GM21717 (cell line): ENCODE data around the gene DLL1.

Experiments used
- ATAC-seq: cut with Tn5 transposase; IDR thresholded peaks from one replicate; pipeline ENCODE4 v1.9.1; 2021; ENCODE audit warnings: mild to moderate bottlenecking, moderate library complexity; ENCODE audit not compliant: unreplicated experiment

Gene DLL1

DNA sequence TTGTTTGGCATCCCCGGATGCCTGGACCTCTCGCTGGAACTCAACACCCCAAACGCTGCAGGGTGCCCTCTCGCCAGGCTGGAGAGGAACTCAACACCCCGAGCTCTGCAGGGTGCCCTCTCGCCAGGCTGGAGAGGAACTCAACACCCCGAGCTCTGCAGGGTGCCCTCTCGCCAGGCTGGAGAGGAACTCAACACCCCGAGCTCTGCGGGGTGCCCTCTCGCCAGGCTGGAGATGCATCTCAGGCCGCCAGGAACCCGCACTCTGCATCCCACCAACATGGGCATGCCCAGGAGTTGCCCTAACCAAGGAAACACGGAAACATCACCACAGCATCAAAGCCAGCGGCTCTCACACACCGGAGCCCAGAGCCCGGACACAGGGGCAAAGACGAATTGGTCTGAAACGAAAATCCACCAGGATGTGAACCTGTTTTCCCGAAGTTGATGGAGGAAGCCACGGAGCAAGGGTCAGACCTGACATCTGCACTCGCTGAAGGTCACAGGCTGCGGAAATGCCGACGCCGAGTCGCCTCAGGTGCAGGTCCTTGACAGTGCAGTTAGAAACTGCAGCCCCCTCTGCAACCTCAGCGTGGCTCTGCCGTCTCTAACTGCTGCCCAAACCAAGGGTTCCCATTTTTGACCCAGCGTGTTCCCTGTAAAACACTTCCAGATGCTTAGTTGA, 37.5 kb downstream of the DLL1 start:
- ATAC-seq: no peak

DNA sequence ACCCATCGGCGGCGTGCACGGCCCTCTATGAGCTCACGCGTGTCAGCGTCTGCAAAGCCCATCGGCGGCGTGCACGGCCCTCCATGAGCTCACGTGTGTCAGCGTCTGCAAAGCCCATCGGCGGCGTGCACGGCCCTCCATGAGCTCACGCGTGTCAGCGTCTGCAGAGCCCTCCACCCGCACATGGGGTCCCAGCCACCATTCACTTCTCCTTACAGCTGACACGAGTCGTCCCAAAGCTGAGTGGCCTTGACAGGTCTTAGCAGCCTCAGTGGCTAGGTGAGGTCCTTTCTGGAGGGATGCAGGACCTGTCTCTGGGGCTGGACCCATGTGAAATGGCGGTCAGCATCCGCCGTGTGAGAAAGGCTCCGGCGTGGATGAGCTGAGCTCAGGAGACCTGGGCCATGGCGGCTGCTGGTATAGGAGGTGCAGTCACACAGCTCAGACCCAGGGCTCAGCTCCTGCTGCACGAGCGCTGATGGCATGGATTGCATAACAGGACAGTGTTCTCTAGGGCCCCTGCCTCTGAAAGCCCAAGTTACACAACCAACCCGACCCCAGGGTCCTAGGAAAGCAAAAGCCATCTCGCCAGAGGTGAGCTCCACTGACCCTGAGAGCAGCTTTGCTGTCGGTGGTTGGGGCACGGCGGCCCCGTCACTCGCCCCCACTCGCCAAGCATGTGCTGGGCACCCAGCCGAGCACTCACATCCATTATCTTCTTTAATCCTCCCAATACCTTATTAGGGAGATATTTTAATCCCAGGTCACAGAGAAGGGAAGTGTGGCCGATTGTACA, 38.9 kb downstream of the DLL1 start:
- no peak for ATAC-seq

DNA sequence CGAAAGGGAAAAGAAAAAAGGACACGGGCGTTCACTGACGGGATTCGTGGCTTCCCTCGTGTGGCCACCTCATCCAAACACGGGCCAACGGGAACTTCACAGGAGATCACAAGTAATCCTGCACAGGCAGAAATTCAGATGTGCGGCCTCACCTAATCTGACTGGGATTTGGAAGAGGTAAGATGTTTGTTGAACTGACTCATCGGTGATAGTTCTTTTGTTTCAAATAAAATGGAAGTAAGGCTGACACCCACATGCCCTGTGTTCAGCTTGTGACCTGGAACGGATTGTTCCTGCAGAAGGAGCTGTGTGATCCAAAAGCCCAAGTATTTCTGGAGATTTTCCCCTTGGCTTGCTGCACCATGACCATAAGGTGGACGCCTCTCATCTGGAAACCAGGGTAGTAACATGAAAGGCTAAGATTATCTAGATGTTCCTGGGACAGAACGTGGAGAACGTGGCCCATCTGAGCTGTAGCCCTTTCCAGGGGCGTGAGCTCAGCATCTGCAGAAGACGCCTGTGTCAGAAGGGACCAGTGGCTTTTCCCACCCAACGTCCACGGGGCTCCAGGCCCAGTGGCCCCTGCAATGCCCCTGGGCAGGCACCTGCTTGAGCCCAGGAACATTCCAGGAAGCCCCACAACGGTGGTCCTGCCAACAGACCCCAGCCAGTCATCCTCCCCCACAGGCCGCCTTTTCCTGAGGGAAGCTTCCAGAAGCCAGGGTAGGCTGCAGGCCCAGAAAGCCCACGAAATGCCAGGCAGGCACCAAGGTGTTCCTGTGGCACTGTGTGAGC, 39.7 kb downstream of the DLL1 start:
- no peak for ATAC-seq

DNA sequence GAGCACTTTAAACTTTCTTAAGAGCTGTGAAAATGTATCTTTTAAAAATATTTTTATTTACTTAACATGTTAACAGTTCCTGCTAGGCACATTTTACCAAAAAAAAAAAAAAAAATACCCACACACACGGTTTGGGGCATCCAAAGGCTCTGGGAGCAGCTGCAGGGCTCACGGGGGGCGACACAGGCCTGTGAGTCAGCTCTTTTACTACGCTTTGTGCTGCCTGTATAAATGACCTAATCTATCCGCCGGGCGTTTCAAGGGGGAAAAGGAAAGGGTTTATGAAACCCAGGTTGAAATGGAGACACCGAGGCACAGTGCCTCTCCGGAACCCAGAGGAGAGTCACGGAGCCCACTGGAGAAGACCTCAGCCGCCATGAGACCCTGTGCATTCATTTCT, 40.4 kb downstream of the DLL1 start:
- ATAC-seq: no peak

DNA sequence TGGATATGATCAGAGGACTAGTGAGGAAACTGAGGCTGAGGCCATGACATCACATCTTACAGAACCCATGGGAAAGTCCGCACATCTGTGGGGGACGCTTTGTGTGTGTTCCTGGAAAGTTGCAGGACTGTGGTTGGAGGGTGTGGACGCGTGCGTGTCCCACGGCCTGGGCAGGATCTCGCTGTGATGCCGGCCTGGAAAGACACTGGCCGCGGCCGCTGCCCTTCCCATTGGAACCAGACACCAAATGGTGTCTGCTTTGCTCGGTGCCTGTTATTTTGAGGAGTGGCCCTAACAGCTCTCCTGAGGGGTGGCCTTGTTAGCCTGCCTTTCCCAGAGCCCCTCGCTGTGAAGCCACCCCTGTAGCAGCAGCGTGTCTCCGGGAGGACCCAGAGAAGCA, 41.1 kb downstream of the DLL1 start:
- ATAC-seq: no peak

DNA sequence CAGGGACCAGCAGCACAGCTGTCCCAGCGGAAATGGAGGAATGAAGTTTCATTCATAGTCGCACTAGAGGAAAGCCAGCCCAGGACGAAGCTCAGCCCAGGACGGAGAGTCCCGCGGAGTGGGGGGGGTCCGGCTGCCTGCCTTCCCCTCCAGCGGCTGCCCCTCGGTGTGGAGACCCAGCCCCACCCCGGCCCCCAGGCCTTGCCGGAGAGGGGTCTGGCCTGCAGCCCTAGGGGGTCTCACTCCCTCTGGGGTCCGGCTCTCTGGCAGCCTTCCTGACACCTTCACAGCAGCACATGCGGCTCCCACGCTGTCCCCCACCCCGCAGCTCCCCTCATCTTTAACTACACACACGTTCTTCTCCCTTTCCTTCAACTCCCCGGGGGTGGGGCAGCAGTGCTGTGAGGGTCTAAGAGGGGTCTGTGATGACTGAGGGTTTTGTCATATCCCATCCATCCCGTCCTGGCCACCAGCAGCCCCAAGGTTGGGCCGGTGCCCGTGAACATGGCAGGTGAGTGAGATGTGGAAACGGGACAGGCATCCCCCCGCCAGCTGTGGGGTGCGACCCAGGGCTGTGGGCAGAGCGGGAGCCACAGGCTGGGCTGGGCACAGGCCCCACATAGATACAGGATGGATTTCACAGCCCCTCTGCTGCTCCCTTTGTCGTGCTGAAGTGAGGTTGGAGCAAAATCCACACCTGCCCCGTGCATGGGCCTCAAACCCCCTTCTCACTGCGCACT, 41.8 kb downstream of the DLL1 start:
- no peak for ATAC-seq

DNA sequence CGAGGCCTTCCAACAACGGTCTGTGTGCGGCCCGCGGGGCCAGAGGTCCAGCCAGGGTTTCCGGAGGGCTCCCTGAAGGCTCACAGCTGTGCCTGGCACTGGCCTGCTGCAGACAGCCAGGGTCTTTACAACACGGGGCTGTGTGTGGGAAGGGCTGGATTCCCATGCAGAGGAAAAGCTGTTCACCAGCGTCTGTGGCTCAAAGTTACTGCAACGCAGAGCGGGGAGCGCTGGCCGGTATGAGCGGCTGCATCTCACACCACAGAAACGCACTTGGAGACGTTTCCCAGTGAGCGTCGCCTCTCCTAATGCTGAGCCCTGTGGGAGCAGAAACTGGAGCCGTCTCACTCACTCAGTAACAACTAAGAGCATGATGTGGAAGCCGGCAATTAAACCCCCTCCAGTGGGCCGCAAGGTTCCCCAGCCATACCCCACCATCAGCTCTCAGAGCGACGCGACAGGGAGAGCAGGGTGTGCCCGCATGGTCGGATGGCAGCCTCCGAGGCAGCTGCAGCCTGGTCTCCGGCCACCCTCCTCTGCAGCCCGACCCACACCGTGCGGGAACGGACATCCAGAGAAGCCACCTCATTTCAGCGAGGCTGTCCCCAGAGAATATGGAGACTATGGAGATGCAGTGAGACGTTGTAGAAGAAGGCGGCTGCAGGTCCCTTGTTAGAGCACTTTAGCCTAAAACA, 42.6 kb downstream of the DLL1 start:
- ATAC-seq: no peak

DNA sequence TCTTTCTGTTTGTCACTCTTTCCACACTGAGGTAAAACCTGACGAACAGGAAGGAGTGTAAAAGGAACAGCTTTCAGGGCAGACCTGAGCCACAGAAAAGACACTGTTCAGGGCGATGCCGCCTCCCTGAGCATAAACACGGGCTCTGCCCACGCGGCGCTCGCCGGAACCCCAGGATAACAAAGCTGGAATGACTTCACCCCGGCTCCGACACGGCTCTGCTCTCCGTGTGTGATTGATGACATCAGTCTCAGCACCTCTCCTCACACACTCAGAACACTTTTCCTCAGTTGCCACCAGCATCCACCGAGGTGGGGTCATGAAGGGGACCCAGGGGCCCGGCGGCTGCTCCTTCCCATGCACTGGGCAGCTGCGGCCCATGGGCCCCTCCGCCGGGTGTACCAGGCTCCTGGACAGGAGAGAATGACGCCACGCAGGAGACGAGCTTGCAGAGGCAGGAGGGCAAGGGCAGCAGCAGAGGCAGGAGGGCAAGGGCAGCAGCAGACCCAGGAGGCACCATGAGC, 43.6 kb downstream of the DLL1 start:
- no peak for ATAC-seq

DNA sequence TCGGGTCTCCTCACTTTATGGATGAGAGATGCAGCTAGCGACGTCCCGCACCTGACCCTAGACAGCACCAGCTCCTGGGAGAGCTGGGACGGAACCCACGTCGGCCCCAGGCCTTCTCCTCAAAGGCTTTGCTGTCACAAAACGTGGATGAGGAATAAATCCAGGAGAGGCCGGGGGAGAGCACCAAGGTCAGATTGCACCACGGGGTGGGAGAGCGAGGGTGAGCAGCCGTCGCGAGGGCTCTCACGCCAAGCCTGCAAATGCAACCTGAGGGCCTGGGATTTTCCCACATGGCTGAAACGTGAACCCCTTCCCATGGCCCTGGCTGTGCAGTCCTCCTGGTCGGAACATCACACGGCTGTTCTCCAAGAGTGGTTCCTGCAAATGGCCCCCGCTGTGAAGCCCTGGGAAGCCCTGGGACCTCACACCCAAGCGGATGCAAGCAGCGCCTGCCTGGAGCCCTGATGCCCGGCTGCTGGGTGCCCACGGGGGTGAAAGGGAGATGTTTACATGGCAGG, 45.3 kb downstream of the DLL1 start:
- ATAC-seq: no peak

DNA sequence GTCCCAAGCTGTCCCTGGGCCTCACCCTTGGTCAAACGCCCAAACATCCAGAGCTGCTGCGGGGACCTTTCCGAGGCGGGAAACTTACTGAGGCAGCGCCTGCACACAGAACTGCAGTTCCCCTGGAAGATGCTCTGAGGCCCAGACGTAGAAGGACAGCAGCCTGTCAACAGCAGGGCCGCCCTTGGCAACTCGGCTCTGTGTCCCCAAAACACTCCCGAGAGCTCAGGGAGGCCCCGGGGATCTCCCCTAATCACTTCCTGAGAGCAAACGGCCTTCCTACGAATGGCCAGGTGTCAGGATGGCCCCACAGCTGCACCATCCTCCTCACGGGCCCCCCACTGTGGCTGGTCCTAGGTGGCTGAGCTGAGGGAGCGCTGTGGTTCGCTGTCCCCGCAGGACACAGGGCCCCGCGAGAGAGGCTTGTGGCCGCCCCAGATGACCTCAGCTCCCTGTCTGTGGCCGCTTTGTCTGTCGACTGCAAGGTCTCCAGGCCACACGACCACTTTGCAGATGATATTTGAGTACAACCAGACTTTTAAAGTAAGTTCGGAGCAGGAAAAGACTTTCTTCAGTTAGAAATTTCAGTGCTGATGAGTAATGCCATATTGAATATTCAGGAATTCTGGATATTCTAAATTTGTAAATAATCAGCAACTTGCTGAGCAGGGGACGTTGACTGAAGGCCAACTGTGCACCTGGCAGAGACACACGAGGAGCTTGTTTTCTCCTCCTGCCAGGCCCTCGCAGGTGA, 46.0 kb downstream of the DLL1 start:
- no peak for ATAC-seq

DNA sequence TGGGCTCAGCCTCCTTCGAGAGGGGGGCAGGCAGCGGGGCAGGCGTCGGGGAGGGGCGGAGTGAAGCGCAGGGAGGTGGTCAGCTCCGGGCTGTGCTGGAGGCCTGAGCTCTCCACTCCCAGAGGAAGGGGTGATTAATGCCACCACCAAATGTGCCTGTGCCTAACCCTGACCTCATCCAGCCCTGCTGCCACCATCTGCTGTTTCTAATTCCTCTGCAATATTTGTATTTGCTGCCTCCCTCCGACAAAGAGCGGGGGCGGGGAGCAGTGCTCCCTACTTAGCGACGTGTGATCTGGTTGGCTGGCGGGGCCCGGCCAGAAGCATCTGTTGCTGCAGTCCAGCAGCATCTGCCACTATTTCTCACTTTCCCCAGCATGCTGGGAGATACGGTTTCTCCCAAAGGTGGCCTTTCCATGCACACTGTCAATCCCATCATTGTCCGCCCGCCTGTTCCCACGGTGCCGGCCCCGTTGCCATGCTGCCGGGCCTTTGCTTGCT, 47.0 kb downstream of the DLL1 start:
- no peak for ATAC-seq

DNA sequence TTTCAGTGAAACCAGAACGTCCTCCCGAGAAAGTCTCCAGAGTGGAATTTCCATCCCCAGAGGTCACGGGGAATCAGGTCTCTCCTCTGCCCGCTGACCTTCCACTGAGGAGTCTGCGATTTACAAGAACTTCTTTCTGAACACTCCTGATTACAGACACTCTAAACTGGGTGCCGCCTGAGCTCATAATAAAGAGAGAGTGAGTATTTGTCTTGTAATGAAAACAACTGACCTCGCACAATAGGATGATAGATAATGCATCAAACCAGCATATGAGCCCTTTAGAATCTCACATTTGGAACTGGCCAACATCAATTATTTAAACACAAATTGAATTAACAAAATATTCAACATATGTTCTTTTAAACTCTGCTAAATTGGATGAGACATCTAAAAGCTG, 47.5 kb downstream of the DLL1 start:
- ATAC-seq: no peak

DNA sequence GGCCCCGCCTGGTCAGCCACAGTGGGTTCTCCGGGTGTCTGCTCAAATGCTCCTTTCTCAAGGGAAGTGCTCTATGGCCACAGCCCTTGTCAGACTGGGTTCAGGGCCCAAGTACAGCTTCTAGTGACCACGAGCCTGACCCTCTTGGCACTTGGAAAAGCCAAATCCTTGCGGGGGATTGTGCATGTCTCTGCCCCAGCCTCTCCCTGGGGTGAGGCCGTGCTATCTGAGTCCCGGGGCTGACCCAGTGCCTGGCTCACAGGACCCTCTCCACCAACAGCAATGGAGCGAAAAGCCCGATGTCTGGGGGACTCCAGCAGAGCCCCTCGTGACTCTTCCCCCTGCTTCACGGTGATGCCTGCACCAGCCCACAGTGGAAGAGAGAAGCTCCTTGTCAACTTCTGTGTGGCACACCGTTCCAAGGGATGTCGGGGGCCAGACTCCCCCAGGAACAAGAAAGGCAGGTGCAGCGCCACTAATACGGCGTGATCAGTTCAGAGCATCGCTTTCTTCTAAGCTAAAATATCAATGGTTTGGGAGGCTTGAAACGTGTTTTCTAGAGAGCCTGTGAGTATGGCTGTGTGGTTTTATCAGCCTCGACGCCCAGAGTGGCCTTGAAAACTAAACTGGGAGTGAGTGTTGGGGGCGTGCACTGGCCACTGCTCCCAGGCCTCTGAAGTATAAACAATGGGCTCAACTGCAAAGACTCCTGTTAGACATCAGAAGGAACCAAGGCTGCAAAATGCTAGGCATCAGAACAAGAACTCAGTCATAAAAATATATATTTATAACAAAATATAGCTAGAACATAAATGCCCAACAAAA, 51.9 kb downstream of the DLL1 start:
- no peak for ATAC-seq

DNA sequence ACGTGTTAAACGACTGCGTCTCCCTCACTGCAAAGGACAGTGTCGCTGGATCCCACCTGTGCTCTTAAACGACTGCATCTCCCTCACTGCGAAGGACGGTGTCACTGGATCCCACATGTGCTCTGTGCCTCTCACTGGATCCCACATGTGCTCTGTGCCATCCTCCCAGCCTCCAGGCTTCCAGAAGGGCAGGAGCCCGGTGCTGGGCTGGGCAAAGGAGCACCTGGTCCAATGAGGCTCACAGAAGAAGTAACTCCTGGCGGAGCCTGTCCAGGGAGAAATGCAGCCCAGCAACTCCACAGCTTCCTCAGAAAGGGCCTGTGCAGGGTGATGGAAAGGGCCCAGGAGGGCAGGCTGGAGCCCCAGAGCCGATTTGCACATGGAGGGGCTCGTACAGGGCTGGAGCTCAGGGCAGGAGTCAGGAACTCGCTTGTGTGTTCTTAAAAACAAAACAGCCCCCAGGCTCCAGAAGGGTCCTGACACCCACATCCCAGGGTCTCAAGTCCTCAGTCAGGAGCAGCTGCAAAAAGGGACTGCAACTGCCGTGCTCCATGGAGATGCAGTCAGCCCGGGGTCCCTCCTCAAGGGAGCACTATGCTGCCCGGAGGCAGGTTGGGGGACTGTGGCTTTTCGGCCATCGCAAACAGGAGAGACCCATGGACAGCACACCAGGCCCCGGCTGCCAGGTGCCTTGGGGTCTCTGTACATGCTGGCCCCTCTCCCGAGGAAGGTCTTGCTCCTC, 52.7 kb downstream of the DLL1 start:
- no peak for ATAC-seq

DNA sequence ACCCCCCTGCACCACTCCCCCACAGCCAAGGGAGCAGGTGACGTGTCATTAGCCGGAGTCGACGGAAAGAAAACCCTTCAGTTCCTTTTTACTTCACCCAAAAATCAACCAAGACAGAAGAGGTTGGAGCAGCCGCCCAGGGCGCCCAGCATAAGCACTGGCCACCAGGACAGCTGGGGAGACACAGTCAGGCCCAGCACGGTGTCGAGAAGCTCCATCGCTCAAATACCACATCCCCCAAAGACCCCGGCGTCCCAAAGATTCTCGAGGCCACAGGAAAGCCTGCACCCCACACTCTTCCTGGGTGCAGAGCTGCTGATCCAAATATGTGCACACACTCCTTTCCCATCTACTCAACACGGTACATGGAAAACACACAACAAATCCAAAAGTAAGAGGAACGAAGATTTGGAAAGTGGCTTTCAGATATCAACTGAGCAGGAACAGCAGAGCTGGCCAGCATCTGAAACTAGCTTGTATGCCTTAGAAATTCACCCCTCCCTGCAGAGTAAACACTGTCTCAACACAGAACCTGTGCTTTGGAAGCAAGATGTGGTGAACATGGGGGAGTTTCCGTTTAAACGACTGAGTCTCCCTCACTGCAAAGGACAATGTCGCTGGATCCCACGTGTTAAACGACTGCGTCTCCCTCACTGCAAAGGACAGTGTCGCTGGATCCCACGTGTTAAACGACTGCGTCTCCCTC, 54.6 kb downstream of the DLL1 start:
- ATAC-seq: no peak

DNA sequence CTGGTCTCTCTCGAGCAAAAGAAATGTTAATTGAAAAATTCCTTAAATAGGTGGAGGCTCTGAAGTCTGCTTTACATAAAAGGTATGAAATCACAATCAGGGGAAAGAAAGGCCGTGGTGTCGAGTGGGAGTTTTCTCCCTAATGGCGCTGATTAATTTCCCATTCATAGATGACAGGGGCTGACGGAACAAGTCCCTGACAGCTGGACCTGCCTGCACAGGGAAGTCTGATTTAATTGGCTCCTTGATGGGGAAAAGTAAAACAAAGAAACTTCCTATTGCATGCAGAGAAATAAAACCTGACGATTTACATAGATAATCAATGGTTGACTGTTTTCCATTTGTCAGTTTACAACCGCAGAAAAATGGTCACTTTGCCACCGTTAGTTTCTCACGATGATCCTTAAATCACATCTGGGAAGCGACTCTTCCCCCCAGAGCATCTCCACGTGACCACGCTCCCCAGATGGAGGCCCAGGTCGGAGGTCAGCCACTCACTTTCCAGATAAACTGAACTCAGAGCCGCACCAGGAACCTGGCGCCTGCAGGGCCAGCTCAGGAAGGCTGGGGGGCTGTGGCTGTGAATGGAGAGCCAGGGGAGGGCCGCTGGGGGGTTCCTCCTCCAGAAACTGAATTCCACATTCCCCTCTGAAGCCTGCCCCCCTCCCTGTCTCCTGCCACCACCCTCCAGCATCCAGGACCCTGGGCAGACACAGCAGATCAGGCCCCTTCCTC, 55.3 kb downstream of the DLL1 start:
- ATAC-seq: no peak
